PC-3 (cell line): ENCODE results near the gene PTPRD.

Experiments
- EZH2 ChIP-seq: fragments of 300-600 bp; sonication (generic); IDR thresholded peaks from one replicate; pipeline ENCODE4 v1.6.1; 2017; ENCODE audit warnings: antibody characterized with exemption, mild to moderate bottlenecking, low read length; ENCODE audit not compliant: unreplicated experiment
- EZH2phosphoT487 ChIP-seq: fragments of 300-600 bp; sonication (generic); IDR thresholded peaks from 2 replicates; pipeline ENCODE4 v1.6.1; 2018; ENCODE audit warnings: mild to moderate bottlenecking, antibody characterized with exemption, low read length, borderline replicate concordance
- TF ChIP-seq, protein P1 (sequence below): fragments of 300-600 bp; sonication (generic); conservative IDR thresholded peaks from 2 replicates; pipeline ENCODE4 v1.5.1; 2017; ENCODE audit warnings: antibody characterized with exemption, low read depth, mild to moderate bottlenecking, low read length

DNA sequence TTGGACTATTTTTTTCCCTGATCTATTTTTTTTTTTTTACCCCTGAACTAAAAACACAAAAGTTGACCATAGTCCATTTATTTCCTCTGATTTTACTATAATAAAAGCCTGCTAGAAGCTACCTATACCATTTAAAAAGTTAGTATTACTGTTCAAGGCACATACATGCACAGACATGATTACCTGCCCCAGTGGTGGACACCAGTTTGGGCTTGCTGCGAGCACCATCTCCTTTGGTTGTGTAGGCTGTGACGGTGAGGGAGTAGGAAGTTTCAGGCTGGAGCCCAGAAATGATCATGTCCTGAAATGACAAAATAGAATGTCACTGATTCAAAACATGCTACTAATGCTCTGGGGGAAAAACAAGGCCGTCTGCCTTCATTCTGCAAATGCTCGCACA lies 2120.1 kb downstream of the PTPRD start:
- TF ChIP-seq, protein P1, sequence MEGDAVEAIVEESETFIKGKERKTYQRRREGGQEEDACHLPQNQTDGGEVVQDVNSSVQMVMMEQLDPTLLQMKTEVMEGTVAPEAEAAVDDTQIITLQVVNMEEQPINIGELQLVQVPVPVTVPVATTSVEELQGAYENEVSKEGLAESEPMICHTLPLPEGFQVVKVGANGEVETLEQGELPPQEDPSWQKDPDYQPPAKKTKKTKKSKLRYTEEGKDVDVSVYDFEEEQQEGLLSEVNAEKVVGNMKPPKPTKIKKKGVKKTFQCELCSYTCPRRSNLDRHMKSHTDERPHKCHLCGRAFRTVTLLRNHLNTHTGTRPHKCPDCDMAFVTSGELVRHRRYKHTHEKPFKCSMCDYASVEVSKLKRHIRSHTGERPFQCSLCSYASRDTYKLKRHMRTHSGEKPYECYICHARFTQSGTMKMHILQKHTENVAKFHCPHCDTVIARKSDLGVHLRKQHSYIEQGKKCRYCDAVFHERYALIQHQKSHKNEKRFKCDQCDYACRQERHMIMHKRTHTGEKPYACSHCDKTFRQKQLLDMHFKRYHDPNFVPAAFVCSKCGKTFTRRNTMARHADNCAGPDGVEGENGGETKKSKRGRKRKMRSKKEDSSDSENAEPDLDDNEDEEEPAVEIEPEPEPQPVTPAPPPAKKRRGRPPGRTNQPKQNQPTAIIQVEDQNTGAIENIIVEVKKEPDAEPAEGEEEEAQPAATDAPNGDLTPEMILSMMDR = no peak
- no peak for TF ChIP-seq EZH2
- TF ChIP-seq EZH2phosphoT487 = no peak
